Mesothelial cell of epicardium (in vitro differentiated cells): Measurements from ENCODE around the gene RGS16. TPM values are rescaled to one million over a fixed set of nuclear protein-coding genes. Genes with fewer than 3 reads are reported as not detected.

Experiments
- DNase-seq, 2 experiments: peaks; one replicate each; pipeline ENCODE4 v3.0.0; 2021; ENCODE audit warnings: low spot score in 2 of 2; ENCODE audit not compliant: unreplicated experiment in 2 of 2
- H3K27ac Mint-ChIP-seq: 2 replicates; pipeline ENCODE4 v1.8.0; 2021; ENCODE audit warnings: mixed read lengths
- H3K27me3 Mint-ChIP-seq: 2 replicates; pipeline ENCODE4 v1.8.0; 2021; ENCODE audit warnings: low read depth, mixed read lengths
- H3K36me3 Mint-ChIP-seq: 2 replicates; pipeline ENCODE4 v1.8.0; 2021; ENCODE audit warnings: mixed read lengths
- H3K4me1 Mint-ChIP-seq: 2 replicates; pipeline ENCODE4 v1.8.0; 2021; ENCODE audit warnings: mixed read lengths
- H3K4me3 Mint-ChIP-seq: 2 replicates; pipeline ENCODE4 v1.8.0; 2021; ENCODE audit warnings: mild to moderate bottlenecking, moderate library complexity, mixed read lengths
- H3K9me3 Mint-ChIP-seq: 2 replicates; pipeline ENCODE4 v1.8.0; 2021; ENCODE audit warnings: mixed read lengths
- CTCF ChIP-seq: fragments of 200-600 bp; sonication (generic); IDR thresholded peaks from one replicate; pipeline ENCODE4 v1.5.0; 2021; ENCODE audit warnings: antibody characterized with exemption; ENCODE audit not compliant: unreplicated experiment
- total RNA-seq: library from RNA; stranded (reverse); gene quantifications from 3 replicates; pipeline ENCODE4 v1.2.1, GENCODE V29; 2021

RGS16 gene
- total RNA-seq, 1 donor from 2014 or later, result 0.74 TPM

- peaks cover 14% of the 10 kb centered on the region for H3K27me3 Mint-ChIP-seq
- DNase-seq, result no peak
- no peak overlapping the region for H3K27ac Mint-ChIP-seq
- no peaks in the 10 kb centered on the region for H3K9me3 Mint-ChIP-seq
- no peak overlapping the region for H3K4me3 Mint-ChIP-seq
- H3K36me3 Mint-ChIP-seq, result no peaks in the 10 kb centered on the region
- H3K4me1 Mint-ChIP-seq, result peaks cover 13% of the 10 kb centered on the region
- TF ChIP-seq CTCF, result no peak
Measured at GRCh38 chr1:182600036-182600713, 4.0 kb downstream of the RGS16 start.

GRCh38 chr1:182599339-182599738 is 4.8 kb downstream of the RGS16 start:
- TF ChIP-seq CTCF, result peak; percentile 31
- no peak for DNase-seq
- no peak overlapping the region for H3K4me3 Mint-ChIP-seq
- no peak overlapping the region for H3K27ac Mint-ChIP-seq
- H3K36me3 Mint-ChIP-seq, result no peaks in the 10 kb centered on the region
- H3K4me1 Mint-ChIP-seq, result peaks cover 9% of the 10 kb centered on the region
- H3K27me3 Mint-ChIP-seq, result peaks cover 9% of the 10 kb centered on the region
- no peaks in the 10 kb centered on the region for H3K9me3 Mint-ChIP-seq

- Mint-ChIP-seq H3K4me1 (no peaks in the 10 kb centered on the region), H3K36me3 (no peaks in the 10 kb centered on the region), H3K27ac (no peak overlapping the region), H3K4me3 (no peak overlapping the region), H3K27me3 (peaks cover 3% of the 10 kb centered on the region), H3K9me3 (no peaks in the 10 kb centered on the region)
- no peak for TF ChIP-seq CTCF
- DNase-seq, result no peak
Measured at GRCh38 chr1:182598296-182598695, 5.9 kb downstream of the RGS16 start.

GRCh38 chr1:182596934-182597333 is 7.3 kb downstream of the RGS16 start:
- Mint-ChIP-seq H3K27me3 (no peaks in the 10 kb centered on the region), H3K4me3 (no peak overlapping the region), H3K4me1 (no peaks in the 10 kb centered on the region), H3K9me3 (no peaks in the 10 kb centered on the region), H3K27ac (no peak overlapping the region), H3K36me3 (no peaks in the 10 kb centered on the region)
- DNase-seq, result no peak
- TF ChIP-seq CTCF, result no peak

GRCh38 chr1:182595641-182596240 is 8.4 kb downstream of the RGS16 start:
- Mint-ChIP-seq H3K27ac (no peak overlapping the region), H3K4me3 (no peak overlapping the region), H3K27me3 (no peaks in the 10 kb centered on the region), H3K4me1 (no peaks in the 10 kb centered on the region), H3K36me3 (no peaks in the 10 kb centered on the region), H3K9me3 (no peaks in the 10 kb centered on the region)
- TF ChIP-seq CTCF, result peak; percentile 79
- DNase-seq, result peak in 1 of 2 experiments; percentile 71
